Measurements from ENCODE around the gene NOL4L. TPM values are rescaled to one million over a fixed set of nuclear protein-coding genes. Genes with fewer than 3 reads are reported as not detected.

The NOL4L gene
- total and polyA plus RNA-seq, 2 experiments from 2014 or later, result 38.8 to 39.2 TPM

GRCh38 chr20:32468313-32468640 is 116.9 kb downstream of the NOL4L start (continued):
- TF ChIP-seq ZNF462 (CRISPR knock-in tag; IDR thresholded peaks at IDR 0.05) (no peak), EZH2phosphoT487 (IDR thresholded peaks at IDR 0.05; ENCODE audit: unreplicated experiment) (no peak), CREB1 (CRISPR knock-in tag; IDR thresholded peaks at IDR 0.05; ENCODE audit: low read depth) (no peak), CTCF (conservative IDR thresholded peaks at IDR 0.05; ENCODE audit: low read depth in 2 of 2) (no peak), NANOG (IDR thresholded peaks at IDR 0.05; ENCODE audit: borderline replicate concordance) (no peak)

- H3K36me3 Mint-ChIP-seq (ENCODE audit: low read depth), result peaks cover 9% of the 10 kb centered on the region; the same call in 2 of the 3 replicates
- TF ChIP-seq STAT1 (IDR thresholded peaks at IDR 0.05; ENCODE audit: unreplicated experiment), result no peak
- no peak for TF ChIP-seq NANOG (IDR thresholded peaks at IDR 0.05; ENCODE audit: borderline replicate concordance)
- TF ChIP-seq ZNF331 (CRISPR knock-in tag; IDR thresholded peaks at IDR 0.05; ENCODE audit: low read depth), result no peak
- no peak for TF ChIP-seq REST (IDR thresholded peaks at IDR 0.05; ENCODE audit: unreplicated experiment)
Measured at GRCh38 chr20:32467506-32468312, 117.4 kb downstream of the NOL4L start.

More at GRCh38 chr20:32467506-32468312, 117.4 kb downstream of the NOL4L start:
- Mint-ChIP-seq H3K4me1 (peaks cover 26% of the 10 kb centered on the region), H3K9me3 (no peaks in the 10 kb centered on the region), H3K4me3 (no peak overlapping the region), H3K27ac (no peak overlapping the region), H3K27me3 (ENCODE audit: insufficient read depth, low read depth, poor library complexity) (peaks cover 17% of the 10 kb centered on the region)
- H3K4me2 ChIP-seq, result no peak overlapping the region
- H3K36me3 ChIP-seq (ENCODE audit: insufficient read depth), result peaks cover 5% of the 10 kb centered on the region; the same call in 1 of the 2 replicates
- no peaks in the 10 kb centered on the region for H3K27me3 ChIP-seq (ENCODE audit: insufficient read depth)
- peaks cover 45% of the 10 kb centered on the region for H3K4me1 ChIP-seq (ENCODE audit: insufficient read depth)
- H3K27ac ChIP-seq (ENCODE audit: low read depth), result no peak overlapping the region
- no peaks in the 10 kb centered on the region for H3K9me2 ChIP-seq (ENCODE audit: insufficient read depth)
- H3K79me2 ChIP-seq (replicated peaks; ENCODE audit: insufficient read depth), result peaks cover 64% of the 10 kb centered on the region
- no peak overlapping the region for H3K4me3 ChIP-seq
- H3F3A ChIP-seq (replicated peaks; ENCODE audit: low read depth), result peaks cover 16% of the 10 kb centered on the region
- ATAC-seq (no peak), DNase-seq (ENCODE audit: low spot score) (no peak)
- H4K20me1 ChIP-seq (replicated peaks; ENCODE audit: insufficient read depth), result peaks cover 51% of the 10 kb centered on the region
- H2AFZ ChIP-seq, result no peak overlapping the region

All from GM23338 (cell line).